ENCODE results near the gene CEP128.

The CEP128 gene

DNA sequence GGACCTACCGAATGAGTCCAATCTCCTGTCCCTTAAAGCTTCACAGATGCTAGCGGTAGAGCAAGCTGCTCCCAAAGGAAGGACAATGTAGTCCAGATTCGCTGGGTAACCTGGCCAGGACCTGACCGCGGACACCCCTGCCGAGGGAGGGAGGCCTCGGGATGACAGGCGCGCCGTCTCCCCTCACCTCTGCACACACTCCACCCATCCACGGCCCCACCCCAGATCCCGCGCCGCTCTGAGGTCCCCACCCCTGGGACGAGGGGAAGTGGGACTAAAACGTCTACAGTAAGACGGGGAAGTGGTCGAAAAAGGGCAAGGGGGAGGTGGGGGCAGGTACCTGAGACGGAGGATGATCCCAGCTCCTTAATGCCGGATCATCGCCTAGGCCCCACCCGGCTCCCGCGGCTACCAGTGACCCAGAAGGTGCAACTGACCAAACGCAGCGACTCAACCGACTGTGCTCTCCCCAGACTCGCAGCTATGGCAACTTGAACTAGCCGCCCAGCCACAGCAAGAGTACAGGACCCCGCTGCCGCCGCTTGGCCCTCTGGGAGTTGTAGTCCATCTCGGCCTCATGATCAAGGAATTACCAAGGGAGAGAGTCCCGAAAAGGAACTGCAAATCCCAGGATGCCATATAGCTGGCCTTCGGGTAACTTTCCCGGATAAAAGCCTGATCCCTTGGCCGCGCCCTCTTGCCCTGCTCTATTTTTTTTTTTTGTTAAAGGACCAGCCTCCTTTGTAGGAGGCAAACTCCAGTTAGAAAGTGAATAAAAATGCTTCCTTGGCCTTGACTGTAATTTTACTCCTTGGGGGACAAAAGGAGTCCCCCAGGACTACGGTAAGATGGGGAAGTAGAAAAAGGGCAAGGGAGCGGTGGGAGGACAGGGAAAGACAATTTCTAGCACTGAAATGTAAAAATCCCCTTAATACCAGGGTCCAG, at the start of gene CEP128:
CEP128 (minus strand) TSS at position 498 of the 945 bp plus-strand sequence.
- DNase-seq (ENCODE audit: low read depth) = peak; percentile 99

DNA sequence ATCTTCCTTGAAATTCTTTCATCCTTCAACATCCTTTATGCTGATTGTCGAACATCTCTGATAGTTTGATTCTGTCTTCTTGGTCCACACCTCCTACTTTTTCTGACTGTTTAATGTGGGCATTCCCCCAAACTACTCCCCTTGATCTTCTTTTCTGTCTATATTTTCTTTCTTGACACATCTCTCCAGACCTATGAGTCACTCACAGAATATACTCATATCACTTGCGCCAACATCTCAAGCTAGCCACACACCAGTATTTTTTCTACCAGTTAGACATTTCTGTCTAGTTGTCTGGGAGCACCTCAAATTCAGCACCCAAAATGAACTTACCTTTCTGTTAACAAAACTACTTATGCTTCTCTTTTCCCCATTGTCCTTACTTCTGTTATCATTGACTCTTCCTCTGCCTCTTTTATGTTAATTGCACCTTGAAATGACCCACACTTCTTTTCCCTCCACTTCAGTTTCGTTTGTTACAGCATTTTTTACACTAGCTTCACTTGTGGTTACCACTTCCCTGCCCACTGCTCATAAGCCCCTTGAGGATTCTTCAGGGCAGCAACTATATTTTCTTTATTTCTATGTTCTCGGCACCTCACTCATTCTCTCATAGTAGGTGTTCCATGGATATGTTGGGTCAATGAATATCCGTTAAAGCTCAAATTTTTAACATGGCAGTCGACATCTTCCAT, 47.3 kb upstream of the CEP128 start:
- DNase-seq (ENCODE audit: low read depth) = peak; percentile 8

DNA sequence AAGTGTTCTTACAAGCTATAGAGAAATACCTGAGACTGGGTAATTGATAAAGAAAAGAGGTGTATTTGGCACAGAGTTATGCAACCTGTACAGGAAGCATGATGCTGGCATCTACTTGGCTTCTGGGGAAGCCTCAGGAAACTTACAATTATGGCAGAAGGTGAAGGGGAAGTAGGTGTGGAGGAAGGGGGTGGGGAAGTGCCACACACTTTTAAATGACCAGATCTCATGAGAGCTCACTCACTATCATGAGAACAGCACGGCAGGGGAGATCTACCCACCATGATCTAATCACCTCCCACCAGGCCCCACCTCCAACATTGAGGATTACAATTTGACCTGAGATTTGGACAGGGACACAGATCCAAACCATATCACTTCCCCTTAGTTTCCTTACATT, 46.7 kb upstream of the CEP128 start:
- DNase-seq (ENCODE audit: low read depth) = no peak

DNA sequence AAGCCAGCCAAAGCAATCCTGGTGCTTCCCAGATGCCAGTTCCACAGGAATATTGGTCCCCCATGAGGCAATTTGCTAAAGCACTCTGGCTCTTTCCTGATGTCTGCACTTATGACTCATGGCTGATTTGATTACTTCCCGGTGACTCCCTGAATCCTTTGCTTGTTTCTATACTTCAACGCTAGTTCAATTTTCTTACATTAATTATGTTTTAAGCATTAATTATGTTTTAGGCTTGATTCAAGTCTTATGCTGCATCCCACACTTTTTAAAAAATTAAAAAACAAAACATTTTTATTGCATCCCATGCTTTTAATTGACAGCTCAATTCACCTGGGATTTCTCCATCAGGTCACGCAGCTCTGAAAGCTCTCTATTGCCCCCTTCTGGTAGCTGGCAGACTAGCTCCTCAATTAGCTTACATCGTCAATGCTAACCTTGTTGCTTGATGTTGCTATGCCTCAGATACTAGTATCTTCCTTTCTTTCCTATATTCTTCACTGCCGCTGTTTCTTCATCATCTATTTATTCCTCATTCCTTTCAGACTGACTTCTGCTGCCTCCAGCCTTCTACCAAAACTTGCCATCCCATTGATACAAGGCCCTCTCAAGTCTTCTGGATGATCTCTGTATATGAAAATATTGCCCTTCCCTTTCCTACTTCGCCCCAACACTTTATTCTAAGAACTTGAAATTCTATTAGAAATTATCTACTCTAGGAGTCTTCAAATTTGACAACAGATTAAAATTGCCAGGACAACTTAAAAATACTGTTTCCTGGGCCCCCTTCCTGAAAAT, 45.9 kb upstream of the CEP128 start:
- DNase-seq (ENCODE audit: low read depth) = peak; percentile 69

DNA sequence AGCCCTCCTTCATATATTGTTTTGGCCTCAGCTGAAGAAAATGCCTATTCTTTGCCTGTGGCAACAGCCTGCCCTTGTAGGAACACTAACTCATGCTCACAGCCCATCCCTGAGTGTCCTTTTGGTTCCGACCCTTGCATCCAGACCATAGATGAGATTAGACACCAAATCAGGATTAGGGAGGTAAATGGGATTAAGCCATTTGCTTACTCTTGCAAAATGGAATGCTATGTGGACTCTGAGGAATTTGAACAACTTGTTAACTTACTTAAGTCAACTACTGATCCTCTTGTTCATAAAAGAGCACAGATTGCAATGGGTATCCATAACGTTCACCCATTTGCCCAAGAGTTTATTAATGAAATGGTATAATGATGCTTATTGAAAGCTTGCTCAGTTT, 41.2 kb upstream of the CEP128 start:
- DNase-seq (ENCODE audit: low read depth) = no peak

DNA sequence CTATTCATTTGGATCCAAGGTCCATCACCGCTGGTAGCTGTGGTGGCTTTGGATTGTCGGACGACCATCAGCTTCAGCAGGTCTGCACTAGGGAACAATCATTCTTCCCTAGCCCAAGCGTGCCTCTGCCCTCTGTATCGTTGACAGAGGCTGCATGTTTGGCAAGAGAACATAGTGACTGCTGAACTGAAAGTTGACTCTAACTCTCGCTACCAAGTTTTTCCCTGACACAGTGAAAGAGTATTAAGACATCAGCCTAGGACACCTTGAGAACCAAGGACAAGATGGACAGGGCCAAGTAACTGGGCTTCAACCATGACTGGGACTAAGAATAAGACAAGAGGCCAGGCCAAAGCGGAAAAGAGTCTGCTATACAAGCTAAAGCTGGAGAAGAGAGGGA, 40.1 kb upstream of the CEP128 start:
- DNase-seq (ENCODE audit: low read depth) = no peak

DNA sequence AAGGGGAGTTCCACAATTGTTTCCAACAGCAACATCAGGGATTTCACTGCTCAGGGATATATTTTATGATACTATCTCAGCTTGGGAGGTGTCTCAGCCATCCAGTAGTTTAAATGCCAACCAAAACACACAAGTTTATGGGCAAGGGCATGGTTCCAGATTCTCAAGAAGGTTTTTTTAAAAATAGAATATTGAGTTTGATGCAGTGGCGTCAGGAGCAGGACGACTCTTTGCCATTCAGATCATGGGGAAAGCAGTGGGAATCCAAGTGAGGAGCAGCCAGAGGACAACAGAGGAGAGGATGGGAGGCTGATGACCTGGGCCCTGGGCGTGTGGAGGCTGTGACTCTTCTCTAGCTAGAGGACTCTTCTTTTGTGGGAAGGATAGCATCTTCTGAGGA, 39.6 kb upstream of the CEP128 start:
- DNase-seq (ENCODE audit: low read depth) = peak; percentile 13

DNA sequence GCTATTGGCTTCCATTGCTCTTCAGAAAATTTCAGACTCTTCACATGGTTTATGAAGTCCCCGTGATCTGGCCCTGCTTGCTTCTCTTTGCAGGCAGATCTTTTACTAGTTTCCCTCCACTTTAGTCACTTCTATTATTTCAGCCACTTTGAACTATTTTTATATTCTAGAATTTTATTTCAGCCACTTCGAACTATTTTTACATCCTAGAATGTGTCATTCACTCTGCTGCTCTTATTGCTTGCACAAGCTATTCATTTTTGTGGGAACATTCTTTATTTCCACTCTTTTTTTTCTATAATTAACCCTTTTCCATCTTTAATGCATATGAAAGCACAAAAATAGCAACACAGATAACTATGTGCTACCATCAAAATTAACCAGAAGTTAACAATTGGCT, 38.4 kb upstream of the CEP128 start:
- no peak for DNase-seq (ENCODE audit: low read depth)

DNA sequence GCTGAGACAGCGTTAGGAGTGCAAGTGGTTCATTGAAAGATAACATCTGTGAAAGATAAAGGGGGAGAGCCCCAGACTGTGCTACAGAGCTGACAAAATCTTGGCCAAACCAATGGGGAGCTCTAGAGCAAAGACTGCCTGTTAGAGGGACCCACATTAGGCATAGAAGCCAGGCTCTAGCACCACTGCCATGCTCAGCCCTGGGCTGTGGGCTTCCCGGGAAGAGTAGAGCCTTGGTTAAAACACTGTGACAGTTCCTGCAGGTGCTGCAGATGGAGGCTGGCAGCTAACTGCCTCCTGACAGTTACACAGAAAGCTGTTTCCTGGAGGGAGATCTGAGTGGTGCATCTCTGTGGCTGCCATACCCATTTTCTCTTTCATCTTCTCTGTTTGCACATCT, 36.9 kb upstream of the CEP128 start:
- DNase-seq (ENCODE audit: low read depth) = no peak

DNA sequence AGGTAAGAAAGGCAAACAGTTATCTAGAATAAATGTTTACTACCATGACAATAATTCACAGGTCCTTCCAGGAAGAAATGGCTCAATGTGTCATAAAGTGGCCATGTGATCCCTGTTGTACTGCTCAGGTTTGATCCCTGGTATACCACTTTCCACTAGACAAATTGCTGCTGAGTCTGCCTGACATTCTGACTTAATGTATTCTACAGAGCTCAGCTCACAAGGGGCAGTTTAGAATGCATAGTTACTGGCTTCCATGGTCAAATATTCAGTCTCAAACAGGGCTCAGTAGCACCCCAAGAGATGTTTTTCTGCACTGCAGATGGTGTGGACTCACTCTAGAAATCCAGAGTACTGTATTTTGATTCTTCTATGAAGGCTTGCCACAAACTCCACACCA, 35.7 kb upstream of the CEP128 start:
- DNase-seq (ENCODE audit: low read depth) = no peak

DNA sequence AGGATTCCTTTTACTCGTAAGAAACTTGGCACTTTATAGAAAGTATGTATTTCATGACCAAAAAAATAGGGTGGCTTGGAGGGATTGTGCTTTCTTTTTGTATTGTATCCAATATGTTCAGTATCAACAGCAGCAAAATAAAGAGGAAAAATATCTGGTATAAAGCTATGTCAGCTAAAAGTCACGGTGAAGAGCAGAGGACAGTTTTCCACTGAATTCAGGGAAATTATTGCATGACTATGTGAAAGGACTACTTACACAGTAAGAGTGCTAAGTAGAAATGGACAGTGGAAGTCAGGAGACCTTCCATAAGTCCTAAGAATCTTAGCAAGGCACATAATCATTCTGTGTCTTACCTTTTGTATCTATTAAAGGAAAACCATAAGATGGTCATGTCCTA, 33.1 kb upstream of the CEP128 start:
- no peak for DNase-seq (ENCODE audit: low read depth)

DNA sequence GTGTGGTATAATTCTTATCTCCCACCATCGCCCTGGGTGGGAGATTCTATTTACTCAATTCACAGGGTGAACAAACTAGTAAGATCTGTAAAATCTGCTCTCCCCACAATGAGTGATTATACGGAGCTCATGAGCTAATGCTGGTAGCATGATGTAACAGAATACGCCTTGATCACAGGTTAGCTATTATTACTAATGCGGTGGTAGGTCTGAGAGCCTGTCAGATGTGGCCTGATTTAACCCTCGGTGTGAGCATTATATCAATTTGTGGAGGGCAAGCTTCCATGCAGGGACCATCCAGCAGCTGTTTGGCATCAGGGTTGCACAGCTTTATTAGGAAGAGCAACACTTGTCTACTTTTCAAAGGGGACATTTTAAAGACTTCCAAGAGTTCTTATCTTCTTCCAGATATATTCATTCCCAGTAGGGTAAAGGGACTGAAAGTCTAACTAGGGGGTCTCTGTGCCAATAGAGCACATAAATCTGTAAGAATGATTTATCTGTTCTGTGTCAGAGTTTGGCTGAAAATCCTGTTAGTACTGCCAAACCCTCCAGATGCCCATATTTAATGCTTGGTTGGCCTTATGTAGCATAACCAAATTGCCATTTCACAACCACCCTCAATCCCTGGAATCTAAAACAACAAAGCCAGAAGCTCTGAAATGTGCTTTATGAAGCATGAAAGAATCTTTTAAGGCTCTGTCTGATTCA, 32.5 kb upstream of the CEP128 start:
- peak; percentile 27 for DNase-seq (ENCODE audit: low read depth)

DNA sequence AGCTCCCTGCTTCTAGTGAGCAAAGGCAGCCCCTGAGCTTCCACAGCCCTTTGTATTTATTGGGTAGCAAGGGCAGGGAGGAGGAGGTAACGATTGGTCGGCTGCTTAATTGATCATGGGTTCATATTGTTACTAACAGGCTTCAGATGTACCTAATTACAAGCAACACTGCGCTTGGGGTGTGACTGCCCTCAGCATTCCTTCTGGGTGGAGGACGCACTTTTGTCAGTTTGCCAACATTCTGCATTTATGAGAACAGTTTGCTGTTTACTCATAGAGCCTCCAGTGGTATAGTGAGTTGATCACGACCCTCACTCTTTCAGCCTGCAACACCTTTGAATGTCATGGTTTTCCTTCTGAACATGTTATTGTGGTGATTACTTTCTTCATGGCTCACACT, 23.5 kb upstream of the CEP128 start:
- DNase-seq (ENCODE audit: low read depth) = no peak

DNA sequence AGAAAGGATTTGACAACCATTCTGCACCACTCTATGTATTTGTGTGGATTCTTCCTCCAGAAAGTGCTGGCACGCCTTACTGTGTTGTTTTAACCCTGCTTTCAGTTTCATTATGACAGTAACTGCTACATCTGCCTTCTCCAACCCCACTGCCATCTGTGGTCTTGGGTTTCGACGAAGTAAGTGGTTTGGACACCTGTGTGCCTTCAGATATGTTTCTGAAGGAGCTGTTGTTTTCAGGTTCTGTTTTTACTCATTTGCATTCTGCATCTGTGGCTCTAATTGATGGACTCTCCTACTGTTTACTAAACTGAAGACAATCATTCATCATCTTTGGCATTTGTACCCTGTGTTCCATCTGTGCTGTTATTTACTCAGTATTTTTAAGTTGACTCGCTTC, 18.0 kb upstream of the CEP128 start:
- DNase-seq (ENCODE audit: low read depth) = no peak

DNA sequence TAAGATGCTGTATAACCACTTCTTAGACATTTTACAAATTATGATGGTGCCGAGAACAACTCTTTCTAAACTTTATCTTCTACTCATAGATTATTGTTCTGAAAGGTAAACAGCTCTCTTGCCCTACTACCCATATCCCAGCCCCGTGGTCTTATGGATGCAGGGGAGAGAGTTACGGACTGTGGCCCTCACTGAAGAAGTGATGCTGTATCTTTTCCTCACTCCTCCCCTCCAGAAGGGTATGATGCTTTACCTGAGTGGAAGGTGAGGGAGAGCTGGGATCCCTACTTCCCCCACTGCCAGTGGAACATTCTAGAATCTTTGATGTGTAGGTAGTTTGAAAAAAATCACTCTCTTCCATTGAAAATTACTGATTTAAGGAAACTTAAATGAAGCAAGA, 17.4 kb upstream of the CEP128 start:
- no peak for DNase-seq (ENCODE audit: low read depth)

DNA sequence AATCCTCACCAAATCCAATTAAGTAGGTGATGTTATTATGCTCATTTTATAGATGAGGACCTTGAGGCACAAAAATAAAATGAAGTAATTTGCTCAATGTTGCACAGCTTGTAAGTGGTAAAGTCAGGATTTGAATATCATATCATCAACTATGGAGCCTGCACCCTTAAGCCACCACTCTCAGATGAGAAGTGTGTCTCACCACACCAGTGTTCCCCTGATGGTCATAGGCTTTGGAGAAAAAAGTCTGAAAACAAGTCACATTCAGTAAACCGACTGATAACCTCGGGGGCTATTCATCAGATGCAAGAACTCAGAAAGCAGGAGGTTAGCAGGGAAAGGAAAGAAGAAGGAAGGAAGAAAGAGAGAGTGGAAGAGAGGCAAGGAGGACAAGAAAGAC, 16.7 kb upstream of the CEP128 start:
- no peak for DNase-seq (ENCODE audit: low read depth)

DNA sequence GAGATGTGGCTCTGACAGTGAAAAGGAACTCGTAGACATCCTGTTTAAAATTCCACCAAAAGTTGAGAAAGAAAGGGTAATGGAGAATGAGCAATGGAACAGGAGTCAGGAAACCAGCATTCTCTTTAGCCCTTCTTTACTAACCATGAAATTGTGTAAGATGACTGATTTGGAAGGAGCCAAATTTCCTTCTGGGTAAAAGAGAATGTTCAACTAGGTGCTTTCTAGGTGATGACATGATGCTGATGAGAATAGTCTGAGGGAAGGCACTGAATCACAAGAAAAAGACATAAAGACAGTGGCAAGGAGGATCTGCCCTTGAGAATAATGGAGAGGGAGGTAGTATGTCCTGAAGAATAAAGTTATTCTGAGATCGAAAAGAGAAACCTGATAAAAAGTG, 16.1 kb upstream of the CEP128 start:
- DNase-seq (ENCODE audit: low read depth) = no peak

DNA sequence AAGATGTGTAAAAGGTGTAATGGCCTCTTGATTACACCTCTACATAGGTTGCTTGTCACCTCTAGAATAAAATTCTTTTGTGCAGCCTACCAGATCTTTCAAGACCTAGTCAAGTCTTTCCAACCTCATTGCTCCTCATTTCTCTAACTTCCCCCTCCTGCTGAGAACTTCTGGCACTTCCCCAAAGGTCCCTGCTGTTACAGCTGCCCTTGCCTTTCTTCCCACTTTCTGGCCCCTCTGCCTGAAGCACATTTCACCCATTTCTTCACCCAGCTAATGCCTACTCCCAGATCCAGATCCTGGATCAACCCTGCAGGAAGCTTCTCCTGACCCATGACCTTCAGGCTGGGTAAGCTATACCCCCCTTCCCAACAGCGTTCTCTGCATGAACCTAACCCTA, 15.4 kb upstream of the CEP128 start:
- DNase-seq (ENCODE audit: low read depth) = no peak

DNA sequence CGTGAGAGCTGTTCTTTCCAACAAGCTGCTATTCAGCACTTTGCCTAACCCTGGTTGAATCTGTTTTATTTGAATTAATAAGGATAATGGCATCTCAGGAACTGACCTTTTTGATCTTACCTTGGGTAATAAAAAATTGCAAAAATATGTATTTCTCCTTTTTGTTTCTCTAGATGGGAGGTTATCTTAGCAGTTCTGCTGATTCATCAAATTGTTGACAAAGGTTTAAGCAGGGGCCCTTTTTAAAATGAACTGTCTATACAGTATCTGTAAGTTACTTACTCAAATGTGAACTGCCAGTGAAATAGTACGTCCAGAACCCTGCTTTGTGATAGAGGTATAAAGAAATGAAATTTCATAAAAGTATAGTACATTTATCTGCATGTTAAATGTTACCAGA, 14.6 kb upstream of the CEP128 start:
- DNase-seq (ENCODE audit: low read depth) = no peak

DNA sequence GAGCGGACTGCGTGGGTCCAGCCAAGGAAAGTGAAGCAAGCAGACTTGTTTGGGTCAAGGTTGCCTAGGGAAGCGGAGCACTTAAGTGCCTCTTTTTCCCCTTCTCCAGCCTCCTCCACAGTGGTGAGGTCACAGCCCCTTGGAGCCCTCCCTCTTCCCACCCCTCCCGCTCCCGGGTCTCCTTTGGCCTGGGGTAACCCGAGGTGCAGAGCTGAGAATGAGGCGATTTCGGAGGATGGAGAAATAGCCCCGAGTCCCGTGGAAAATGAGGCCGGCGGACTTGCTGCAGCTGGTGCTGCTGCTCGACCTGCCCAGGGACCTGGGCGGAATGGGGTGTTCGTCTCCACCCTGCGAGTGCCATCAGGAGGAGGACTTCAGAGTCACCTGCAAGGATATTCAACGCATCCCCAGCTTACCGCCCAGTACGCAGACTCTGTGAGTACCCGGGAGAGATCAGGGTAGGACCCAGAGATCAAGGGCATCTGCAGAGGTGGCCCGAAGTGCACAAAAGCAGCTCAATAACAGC, 13.9 kb upstream of the CEP128 start, which contains the start of gene TSHR:
TSHR (plus strand) TSS at position 206 of the 526 bp plus-strand sequence; CDS start at position 266, 60 bp downstream.
- peak; percentile 5 for DNase-seq (ENCODE audit: low read depth)

DNA sequence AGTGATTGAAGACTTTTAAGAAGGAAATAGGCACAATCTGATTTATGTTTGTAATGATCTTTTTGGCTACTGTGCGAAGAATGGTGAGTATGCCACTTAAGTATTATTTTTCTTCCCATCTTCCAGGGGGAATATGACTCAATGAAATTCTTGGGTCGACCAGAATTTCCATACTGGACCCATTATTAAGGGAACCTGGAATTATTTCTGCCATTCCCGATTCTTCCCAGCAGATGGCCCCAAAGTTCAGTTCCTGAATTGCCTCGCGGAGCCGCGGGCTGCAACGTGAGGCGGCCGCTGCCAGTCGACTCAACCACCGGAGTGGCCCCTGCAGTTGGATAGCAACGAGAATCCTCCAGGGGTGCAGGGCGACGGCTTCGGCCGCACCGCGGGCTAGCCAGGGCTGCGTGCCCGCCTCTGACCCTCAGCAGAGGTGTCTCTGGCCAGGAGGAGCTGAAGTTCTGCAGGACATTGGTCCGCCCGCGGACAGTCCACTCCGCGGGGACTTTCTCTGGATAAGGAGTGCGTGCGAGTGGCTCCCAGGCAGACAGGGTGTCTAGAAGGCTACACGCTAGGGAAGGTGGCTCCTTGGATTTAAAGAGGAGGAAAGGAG, 13.3 kb upstream of the CEP128 start:
- DNase-seq (ENCODE audit: low read depth) = peak; percentile 83

Measured in EH (cell line).